T follicular helper cell (primary cell): Measurements from ENCODE around the gene CCDC85C.

ENCODE experiments used
- DNase-seq: peaks from one replicate; pipeline ENCODE4 v3.0.0-alpha.2; 2020; ENCODE audit warnings: low read depth

Gene CCDC85C

GRCh38 chr14:99473458-99473857 lies 130.5 kb downstream of the CCDC85C start:
- no peak for DNase-seq

GRCh38 chr14:99472937-99473336 lies 131.1 kb downstream of the CCDC85C start:
- DNase-seq, result no peak

DNA sequence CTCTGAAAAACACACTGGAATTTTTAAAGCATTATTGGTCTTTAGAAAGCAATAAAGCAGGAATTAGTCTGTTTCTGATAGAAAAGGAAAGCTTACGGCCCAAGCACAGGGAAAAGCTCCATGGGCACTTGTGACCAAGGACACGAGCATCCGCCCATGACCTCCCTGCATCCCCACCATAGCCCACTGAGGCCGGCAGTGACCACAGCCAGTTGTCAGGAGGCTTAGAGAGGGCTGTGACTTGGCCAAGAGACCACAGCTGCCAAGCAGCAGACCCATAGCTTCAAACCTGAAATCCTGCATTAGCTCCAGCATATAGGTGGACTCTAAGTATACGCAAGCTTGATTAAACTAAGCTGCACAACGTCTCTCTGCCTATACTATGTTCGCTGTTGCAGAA lies 132.3 kb downstream of the CCDC85C start:
- no peak for DNase-seq

DNA sequence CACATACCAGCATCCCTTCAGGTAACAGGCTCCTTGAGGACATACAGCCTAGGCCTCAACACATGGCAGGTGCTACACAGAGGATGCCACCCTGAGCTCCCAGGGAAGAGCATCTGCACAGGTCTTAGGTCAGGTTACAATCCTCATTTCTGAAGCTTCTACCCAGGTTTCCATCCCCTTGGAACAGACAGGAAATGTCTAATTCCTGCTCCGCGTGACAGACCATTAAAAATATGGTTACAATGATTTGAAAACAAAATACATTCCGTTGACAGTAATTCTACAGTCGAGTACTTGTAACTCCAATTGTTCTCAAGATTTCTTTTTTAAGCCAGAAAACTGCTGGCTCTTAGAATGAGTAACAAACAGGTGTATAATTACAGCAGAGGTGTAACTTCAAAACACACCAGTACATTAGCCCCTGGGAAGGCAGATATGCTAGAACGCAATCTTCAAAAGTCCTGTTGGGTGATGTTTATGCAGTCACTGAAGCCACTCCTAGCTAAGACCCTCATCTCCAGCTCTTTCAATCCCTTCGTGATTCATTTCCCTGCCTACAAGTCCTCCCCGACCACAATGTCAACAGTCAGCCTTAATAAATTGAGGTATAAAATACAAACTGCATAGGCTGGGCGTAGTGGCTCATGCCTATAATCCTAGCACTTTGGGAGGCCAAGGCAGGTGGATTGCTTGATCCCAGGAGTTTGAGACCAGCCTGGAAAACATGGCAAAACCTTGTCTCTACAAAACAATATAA lies 135.0 kb downstream of the CCDC85C start:
- DNase-seq, result no peak

DNA sequence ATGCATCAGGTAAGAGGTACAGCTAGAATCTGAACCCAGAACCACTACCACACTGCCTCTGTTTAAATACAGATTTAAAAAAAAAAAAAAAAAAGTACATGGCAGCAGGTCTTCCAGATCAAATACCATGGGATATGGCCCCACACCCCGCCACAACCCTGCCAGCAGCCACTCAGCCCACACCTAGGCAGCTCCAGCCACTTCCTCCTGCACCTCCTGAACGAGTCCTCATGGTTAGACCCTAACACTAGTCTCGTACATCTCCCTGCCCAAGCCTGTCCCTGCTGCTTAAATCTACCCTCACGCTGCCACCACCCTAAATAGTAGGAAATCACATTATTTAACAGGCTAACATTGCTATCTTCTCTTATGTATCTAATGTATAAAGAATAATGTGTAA lies 135.9 kb downstream of the CCDC85C start:
- no peak for DNase-seq

GRCh38 chr14:99467336-99468078 lies 136.5 kb downstream of the CCDC85C start:
- no peak for DNase-seq

DNA sequence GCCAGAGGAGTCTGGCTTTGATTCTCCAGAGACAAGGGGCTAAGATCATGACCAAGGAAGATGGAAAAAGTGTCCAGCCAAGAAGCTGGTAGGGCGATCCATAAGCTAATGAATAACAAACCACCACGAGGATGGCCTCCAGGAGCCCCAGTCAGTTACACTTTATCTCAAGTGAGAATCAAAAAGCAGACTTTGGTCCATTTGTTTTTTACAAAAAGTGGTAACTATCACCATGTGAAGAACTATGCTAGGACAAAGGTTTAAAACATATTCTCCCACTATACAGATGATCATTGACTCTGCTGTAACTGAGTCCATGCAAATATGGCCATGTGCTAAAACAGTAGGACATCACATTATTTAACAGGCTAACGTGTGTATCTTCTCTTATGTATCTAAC lies 137.2 kb downstream of the CCDC85C start:
- DNase-seq, result no peak

- no peak for DNase-seq
Observed at GRCh38 chr14:99465288-99465687, 138.7 kb downstream of the CCDC85C start.

DNA sequence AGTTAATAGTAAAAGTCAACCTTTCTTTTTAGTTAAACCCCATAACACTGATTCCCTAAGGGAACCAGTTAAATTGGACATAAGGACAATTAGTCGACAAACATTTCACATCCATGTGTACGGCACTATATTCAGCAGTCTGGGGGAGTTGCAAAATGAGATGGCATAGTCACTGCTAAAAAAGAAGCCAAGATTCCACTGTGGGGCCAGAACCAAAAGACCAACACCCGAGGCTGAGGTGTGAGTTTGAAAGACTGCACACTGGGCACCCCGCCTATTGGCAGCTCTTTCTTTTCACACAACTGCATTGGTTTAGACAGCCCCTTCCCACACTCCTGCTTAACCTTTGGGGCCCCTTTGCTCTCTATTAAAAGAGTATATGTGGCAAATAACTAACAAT lies 140.0 kb downstream of the CCDC85C start:
- DNase-seq, result no peak

DNA sequence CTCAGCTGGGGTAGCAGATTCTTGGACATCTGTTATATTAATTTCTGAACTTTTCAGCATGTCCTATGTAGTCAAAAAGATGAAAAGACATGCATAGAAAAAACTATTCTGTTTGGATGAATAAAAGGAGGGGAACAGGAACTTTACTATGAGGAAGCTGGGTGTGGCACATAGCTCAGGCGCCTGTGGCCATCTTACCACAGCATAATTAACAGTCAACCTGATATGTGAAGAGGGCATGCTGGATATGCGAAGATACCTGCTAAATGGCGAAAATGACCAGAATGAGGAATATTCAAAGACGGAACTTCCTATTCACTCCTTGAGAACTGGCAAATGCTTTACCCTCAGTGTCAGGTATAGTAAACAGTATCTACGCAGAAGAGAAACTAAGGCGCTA lies 141.8 kb downstream of the CCDC85C start:
- DNase-seq, result no peak

- no peak for DNase-seq
Observed at GRCh38 chr14:99461411-99462085, 142.5 kb downstream of the CCDC85C start.

DNA sequence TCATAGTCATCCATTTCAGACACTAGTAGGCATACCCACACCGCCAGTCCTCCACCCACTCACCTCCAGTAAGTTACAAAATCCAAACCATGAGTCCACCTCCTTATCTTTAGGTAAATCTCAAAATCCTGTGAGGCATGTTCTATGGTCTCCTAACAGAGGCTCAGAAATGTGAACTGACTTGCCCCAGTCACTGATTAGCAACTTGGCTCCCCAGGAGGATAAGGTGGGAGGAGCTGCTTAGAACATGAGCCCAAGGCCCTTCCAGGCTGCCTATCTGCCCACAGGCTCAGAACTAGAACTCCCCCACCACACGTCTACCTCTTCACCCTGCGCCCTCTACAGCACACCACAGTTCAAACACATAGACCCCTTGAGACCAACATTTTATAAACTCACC lies 143.2 kb downstream of the CCDC85C start:
- no peak for DNase-seq

GRCh38 chr14:99459481-99460100 lies 144.4 kb downstream of the CCDC85C start:
- DNase-seq, result no peak

DNA sequence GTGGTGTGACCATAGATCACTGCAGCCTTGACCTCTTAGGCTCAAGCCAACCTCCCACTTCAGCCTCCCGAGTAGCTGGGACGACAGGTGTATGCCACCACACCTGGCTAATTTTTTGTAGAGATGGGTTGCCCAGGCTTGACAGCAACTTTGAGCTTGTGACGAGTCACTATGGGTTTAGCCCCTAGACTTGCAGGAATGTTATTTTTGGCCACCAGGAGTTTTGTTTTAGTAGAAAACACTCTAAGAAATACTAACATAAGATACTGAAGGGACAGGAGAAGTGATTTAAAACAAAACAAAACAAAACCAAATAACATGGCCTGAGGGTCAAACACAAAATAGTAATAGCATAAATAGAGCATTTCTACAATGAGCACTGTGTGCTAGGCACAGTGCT lies 149.8 kb downstream of the CCDC85C start:
- DNase-seq, result no peak

- DNase-seq, result no peak
Observed at GRCh38 chr14:99452968-99453367, 151.0 kb downstream of the CCDC85C start.

DNA sequence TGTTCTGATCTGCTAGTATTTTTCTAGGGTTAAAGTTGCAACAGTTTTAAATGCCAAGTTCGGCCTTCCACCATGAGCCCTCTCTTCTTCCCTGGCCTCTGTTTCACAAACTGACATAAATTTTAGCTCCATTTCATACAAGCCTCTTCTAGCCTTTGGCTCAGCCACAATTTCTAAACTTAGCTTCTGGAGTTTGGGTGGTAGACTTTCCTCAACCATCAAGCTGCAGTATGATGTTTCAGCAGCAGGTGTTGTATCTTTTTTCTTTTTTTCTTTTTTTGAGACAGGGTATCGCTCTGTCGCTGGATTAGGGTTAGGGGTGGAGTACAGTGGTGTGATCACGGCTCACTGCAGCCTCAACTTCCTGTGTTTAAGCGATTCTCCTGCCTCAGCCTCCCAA lies 152.8 kb downstream of the CCDC85C start:
- DNase-seq, result no peak

GRCh38 chr14:99450266-99450665 lies 153.7 kb downstream of the CCDC85C start:
- DNase-seq, result no peak
